K562 (cell line): ENCODE data around the gene LDOC1. TPM values are rescaled to one million over a fixed set of nuclear protein-coding genes. Genes with fewer than 3 reads are reported as not detected.

Experiments used
- ATAC-seq: fragments of 200-7000 bp; cut with Tn5 transposase; 3 replicates; pipeline ENCODE4 v1.9.1; 2020; ENCODE audit warnings: moderate library complexity
- BruUV-seq: library from RNA; stranded (reverse); fragments of 400-500 nt; replicated peaks from 2 replicates; lab custom pipeline; 2021; lab: Mats Ljungman, UMichigan
- CTCF ChIA-PET: fragments of 300-600 bp; formaldehyde crosslinking; extraction: SDS; loops from one replicate; lab custom pipeline; 2021; ENCODE audit warnings: low intra/inter-chr PET ratio; lab: Yijun Ruan, JAX
- POLR2A ChIA-PET: fragments of 300-600, 350-650 bp; sonication (Branson Sonifier 250); formaldehyde crosslinking; extraction: SDS; loops from one replicate; lab custom pipeline; 2021; ENCODE audit warnings: antibody characterized with exemption, inconsistent platforms; lab: Yijun Ruan, JAX
- DNase-seq, 4 experiments: peaks; one replicate each; pipeline versions ENCODE4 v3.0.0 to v3.0.0-alpha.2; 2011 to 2018; ENCODE audit warnings: low spot score in 3 of 4, mixed read lengths in 3 of 4; ENCODE audit errors: extremely low read depth in 1 of 4
- FAIRE-seq: peaks from 2 replicates; lab custom pipeline; 2011; peaks lifted over from hg19 to GRCh38; lab: Jason Lieb, UNC
- H2AFZ ChIP-seq: 2 replicates; pipeline ENCODE4 v1.6.0; 2011; ENCODE audit warnings: low read depth, low read length, control low read depth, inconsistent platforms
- H3K27ac ChIP-seq: fragments of 200-600 bp; 3 replicates; pipeline ENCODE4 v1.8.0; 2011; ENCODE audit warnings: low read depth, mild to moderate bottlenecking, control low read depth, inconsistent platforms, low read length, moderate library complexity, mixed read lengths; ENCODE audit errors: extremely low read depth
- H3K27me3 ChIP-seq, 2 experiments: fragments of 300-600 bp in 1 of 2; 2 replicates in 1 of 2; 3 replicates in 1 of 2; pipeline versions ENCODE4 v1.6.0 to v1.8.0; 2011; ENCODE audit warnings: inconsistent platforms in 2 of 2, low read length in 2 of 2, mild to moderate bottlenecking in 1 of 2, mixed read lengths in 1 of 2, moderate library complexity in 1 of 2; ENCODE audit not compliant: control insufficient read depth in 2 of 2, insufficient read depth in 2 of 2
- H3K36me3 ChIP-seq: fragments of 300-600 bp; 3 replicates; pipeline ENCODE4 v1.8.0; 2011; ENCODE audit warnings: mild to moderate bottlenecking, low read length, inconsistent platforms; ENCODE audit not compliant: control insufficient read depth, insufficient read depth
- H3K4me1 ChIP-seq, 2 experiments: fragments of 200-600 bp in 1 of 2; replicated peaks in 1 of 2; 2 replicates in 1 of 2; 3 replicates in 1 of 2; pipeline versions ENCODE4 v1.5.1 to v1.8.0; 2011; ENCODE audit warnings: inconsistent platforms in 2 of 2, low read length in 2 of 2, mild to moderate bottlenecking in 1 of 2, mixed read lengths in 1 of 2, moderate library complexity in 1 of 2; ENCODE audit not compliant: control insufficient read depth in 2 of 2, insufficient read depth in 2 of 2
- H3K4me2 ChIP-seq: 2 replicates; pipeline ENCODE4 v1.6.1; 2011; ENCODE audit warnings: low read length, control low read depth, inconsistent platforms, mixed read lengths; ENCODE audit not compliant: insufficient read depth
- H3K4me3 ChIP-seq: fragments of 200-600 bp; sonication (generic), shearing (Covaris generic); 2 replicates; pipeline ENCODE4 v1.5.1; 2016; ENCODE audit warnings: control low read depth, inconsistent platforms
- H3K79me2 ChIP-seq: fragments of 200-600 bp; 3 replicates; pipeline ENCODE4 v1.8.0; 2011; ENCODE audit warnings: low read length, inconsistent platforms; ENCODE audit not compliant: control insufficient read depth, insufficient read depth
- H3K9ac ChIP-seq, 2 experiments: 2 replicates each; pipeline versions ENCODE4 v1.6.0 to v1.6.1; 2011; ENCODE audit warnings: low read depth in 2 of 2, low read length in 2 of 2, control low read depth in 1 of 2, inconsistent platforms in 1 of 2, mild to moderate bottlenecking in 1 of 2, mixed read lengths in 1 of 2; ENCODE audit not compliant: insufficient read depth in 1 of 2
- H3K9me1 ChIP-seq: one replicate; pipeline ENCODE4 v1.6.0; 2011; ENCODE audit warnings: inconsistent platforms, mild to moderate bottlenecking, low read length, moderate library complexity; ENCODE audit not compliant: control insufficient read depth, insufficient read depth
- H3K9me3 ChIP-seq: replicated peaks from 2 replicates; pipeline ENCODE4 v1.5.1; 2011; ENCODE audit warnings: low read depth, low read length, inconsistent platforms; ENCODE audit not compliant: control insufficient read depth, insufficient read depth
- H4K20me1 ChIP-seq: replicated peaks from 2 replicates; pipeline ENCODE4 v1.6.1; 2011; ENCODE audit warnings: low read length, inconsistent platforms, mixed read lengths; ENCODE audit not compliant: control insufficient read depth, insufficient read depth
- BRCA1 ChIP-seq, 2 experiments: fragments of 450-650 bp in 1 of 2; sonication (generic) in 1 of 2; formaldehyde crosslinking in 1 of 2; IDR thresholded peaks; 2 replicates each; pipeline versions ENCODE4 v1.5.0 to v1.6.1; 2017 to 2020; ENCODE audit warnings: mild to moderate bottlenecking in 1 of 2, missing genetic modification reagents in 1 of 2
- NR4A1 ChIP-seq, 2 experiments: fragments of 250-450 bp in 1 of 2; fragments of 450-650 bp in 1 of 2; sonication (Bioruptor Pico) in 1 of 2; IDR thresholded peaks; 2 replicates each; pipeline versions ENCODE4 v1.4.0 to v1.6.1; 2016 to 2020; ENCODE audit warnings: mild to moderate bottlenecking in 2 of 2, missing compliant biosample characterization in 1 of 2, missing genetic modification characterization in 1 of 2, moderate library complexity in 1 of 2
- ZBTB8A ChIP-seq: fragments of 450-650 bp; IDR thresholded peaks from 2 replicates; pipeline ENCODE4 v1.6.1; 2018; ENCODE audit warnings: mild to moderate bottlenecking, moderate library complexity; ENCODE audit not compliant: partially characterized antibody
- ZKSCAN3 ChIP-seq: fragments of 250-450 bp; sonication (Bioruptor Pico); IDR thresholded peaks from 2 replicates; pipeline ENCODE4 v1.4.0; 2020
- ZNF592 ChIP-seq: fragments of 450-650 bp; IDR thresholded peaks from 2 replicates; pipeline ENCODE4 v1.6.1; 2017; ENCODE audit warnings: antibody characterized with exemption, mild to moderate bottlenecking
- ZNF778 ChIP-seq: fragments of 450-650 bp; formaldehyde crosslinking; IDR thresholded peaks from 2 replicates; pipeline ENCODE4 v1.4.0; 2020; ENCODE audit warnings: mild to moderate bottlenecking, moderate library complexity
- WGBS: fragments of 100-300 bp; shearing (Covaris generic); methylation state at CpG from one replicate; pipeline ENCODE4 v1.1.6; 2016; ENCODE audit warnings: low coverage, mixed read lengths; ENCODE audit not compliant: insufficient coverage; ENCODE audit errors: missing lambda C conversion rate; 5-methylcytosine and 5-hydroxymethylcytosine counted together
- in situ Hi-C: fragments of 300-500 bp; cut with MboI; formaldehyde crosslinking; loops from 4 replicates; pipeline ENCODE4 v1.15.0; 2018; ENCODE audit warnings: inconsistent platforms, mixed read lengths
- intact Hi-C: fragments of 100-400 bp; cut with micrococcal nuclease; formaldehyde crosslinking; loops from 2 replicates; pipeline ENCODE4 v1.14.2; 2022
- polyA plus RNA-seq, 8 experiments: library from polyadenylated mRNA; depleted of rRNA in 4 of 8; stranded (reverse) in 5 of 8; unstranded in 3 of 8; fragments of >200 nt; fragmentation: Nextera tagmentation in 2 of 8; fragmentation: Illumina TruSeq in 1 of 8; extraction: Ambion mirVana in 2 of 8; extraction: Trizol in 1 of 8; gene quantifications; 2 replicates each; pipeline versions ENCODE4 v1.2.1 to v1.2.3, GENCODE V29; 2011 to 2014; ENCODE audit warnings: inconsistent platforms in 1 of 8, missing spikeins in 1 of 8
- total RNA-seq, 7 experiments: library from RNA; depleted of rRNA in 6 of 7; stranded (reverse); fragments of >200 nt in 6 of 7; fragmentation: Illumina TruSeq in 2 of 7; extraction: Trizol in 2 of 7; gene quantifications; 2 replicates each; pipeline versions ENCODE4 v1.2.1 to v1.2.3, GENCODE V29; 2011 to 2021; ENCODE audit warnings: low replicate concordance in 1 of 7
- TF ChIP-seq, protein P1 (sequence below): fragments of 450-650 bp; formaldehyde crosslinking; IDR thresholded peaks from 2 replicates; pipeline ENCODE4 v1.4.0; 2020; ENCODE audit warnings: mild to moderate bottlenecking, moderate library complexity

Gene LDOC1
- total and polyA plus RNA-seq, 9 of the 15 experiments (the other 6 are each of a cell fraction or from before 2014, with no cell fraction given), result 0.65 to 3.4 (median 0.95) TPM; not detected in 2

GRCh38 chrX:141220342-141221008, 43.5 kb upstream of the LDOC1 start:
- no peak for TF ChIP-seq ZNF592
- TF ChIP-seq ZKSCAN3 (CRISPR knock-in tag), result no peak
- no peak for TF ChIP-seq BRCA1 (IDR thresholded peaks at IDR 0.05)
- no peak for TF ChIP-seq BRCA1 (CRISPR knock-in tag; IDR thresholded peaks at IDR 0.05)
- no peak for TF ChIP-seq ZBTB8A
- TF ChIP-seq, protein P1, sequence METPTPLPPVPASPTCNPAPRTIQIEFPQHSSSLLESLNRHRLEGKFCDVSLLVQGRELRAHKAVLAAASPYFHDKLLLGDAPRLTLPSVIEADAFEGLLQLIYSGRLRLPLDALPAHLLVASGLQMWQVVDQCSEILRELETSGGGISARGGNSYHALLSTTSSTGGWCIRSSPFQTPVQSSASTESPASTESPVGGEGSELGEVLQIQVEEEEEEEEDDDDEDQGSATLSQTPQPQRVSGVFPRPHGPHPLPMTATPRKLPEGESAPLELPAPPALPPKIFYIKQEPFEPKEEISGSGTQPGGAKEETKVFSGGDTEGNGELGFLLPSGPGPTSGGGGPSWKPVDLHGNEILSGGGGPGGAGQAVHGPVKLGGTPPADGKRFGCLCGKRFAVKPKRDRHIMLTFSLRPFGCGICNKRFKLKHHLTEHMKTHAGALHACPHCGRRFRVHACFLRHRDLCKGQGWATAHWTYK, result no peak
- TF ChIP-seq NR4A1 (CRISPR knock-in tag; IDR thresholded peaks at IDR 0.05), result no peak
- TF ChIP-seq NR4A1 (tag; IDR thresholded peaks at IDR 0.05), result no peak
- no peak for TF ChIP-seq ZNF778
- BruUV-seq, result no TSS peak
- no peak for DNase-seq
- H4K20me1 ChIP-seq, result no peaks in the 10 kb centered on the region
- no peaks in the 10 kb centered on the region for H3K9me1 ChIP-seq
- WGBS, result 0% methylated on average over 2 of the region's 3 CpGs
- FAIRE-seq, result no peak
- ChIA-PET CTCF (no interaction called here), POLR2A (no interaction called here)
- H3K9me3 ChIP-seq, result no peaks in the 10 kb centered on the region
- no peaks in the 10 kb centered on the region for H3K36me3 ChIP-seq
- no peaks in the 10 kb centered on the region for H3K4me1 ChIP-seq
- H3K4me3 ChIP-seq, result no peak overlapping the region
- H2AFZ ChIP-seq, result no peak overlapping the region
- H3K4me2 ChIP-seq, result no peak overlapping the region
- no peaks in the 10 kb centered on the region for H3K79me2 ChIP-seq
- no peak for ATAC-seq
- no peak overlapping the region for H3K27ac ChIP-seq
- no peaks in the 10 kb centered on the region for H3K27me3 ChIP-seq
- intact Hi-C loops, result no loop called here
- no peak overlapping the region for H3K9ac ChIP-seq
- in situ Hi-C loops, result no loop called here
